ENCODE data around the gene GPR132. TPM values are rescaled to one million over a fixed set of nuclear protein-coding genes. Genes with fewer than 3 reads are reported as not detected.
A peak's percentile ranks its signal among the peaks of the same experiment; 100 is the strongest.

The GPR132 gene
- total and polyA plus RNA-seq, 9 of the 15 experiments (the other 6 are each of a cell fraction or from before 2014, with no cell fraction given), result 0.01 to 1.1 (median 0.25) TPM; not detected in 1

DNA sequence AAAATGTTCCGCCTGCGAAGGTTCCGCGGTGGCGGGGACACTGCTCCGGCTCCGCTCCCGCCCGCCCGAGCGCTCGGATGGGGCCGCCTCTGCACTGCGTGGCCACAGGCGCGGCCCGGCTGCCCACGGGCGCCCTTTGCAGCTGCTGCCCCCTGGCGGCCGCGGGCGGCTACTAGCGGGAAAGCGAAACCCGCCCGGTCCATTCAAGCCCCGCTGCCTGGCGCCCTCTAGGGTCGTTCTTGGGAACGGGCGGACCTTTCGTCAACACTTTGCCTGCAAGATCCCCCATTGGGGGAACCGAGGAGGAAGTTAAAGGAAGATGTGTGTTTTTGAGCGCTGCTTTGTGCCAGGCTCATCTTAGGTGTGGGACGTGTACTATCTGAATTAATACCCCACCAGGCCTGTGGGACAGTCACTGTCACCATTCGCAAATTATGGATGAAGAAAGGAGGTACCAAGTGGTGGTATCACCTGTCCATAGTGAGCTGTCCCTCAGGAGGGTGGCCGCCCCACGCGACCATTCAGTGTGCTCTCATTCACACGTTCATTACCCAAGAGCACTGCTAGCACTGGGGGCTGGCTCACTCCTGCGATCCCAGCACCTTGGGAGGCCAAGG, 19.4 kb downstream of the GPR132 start (continued):
- TF ChIP-seq, protein P1, sequence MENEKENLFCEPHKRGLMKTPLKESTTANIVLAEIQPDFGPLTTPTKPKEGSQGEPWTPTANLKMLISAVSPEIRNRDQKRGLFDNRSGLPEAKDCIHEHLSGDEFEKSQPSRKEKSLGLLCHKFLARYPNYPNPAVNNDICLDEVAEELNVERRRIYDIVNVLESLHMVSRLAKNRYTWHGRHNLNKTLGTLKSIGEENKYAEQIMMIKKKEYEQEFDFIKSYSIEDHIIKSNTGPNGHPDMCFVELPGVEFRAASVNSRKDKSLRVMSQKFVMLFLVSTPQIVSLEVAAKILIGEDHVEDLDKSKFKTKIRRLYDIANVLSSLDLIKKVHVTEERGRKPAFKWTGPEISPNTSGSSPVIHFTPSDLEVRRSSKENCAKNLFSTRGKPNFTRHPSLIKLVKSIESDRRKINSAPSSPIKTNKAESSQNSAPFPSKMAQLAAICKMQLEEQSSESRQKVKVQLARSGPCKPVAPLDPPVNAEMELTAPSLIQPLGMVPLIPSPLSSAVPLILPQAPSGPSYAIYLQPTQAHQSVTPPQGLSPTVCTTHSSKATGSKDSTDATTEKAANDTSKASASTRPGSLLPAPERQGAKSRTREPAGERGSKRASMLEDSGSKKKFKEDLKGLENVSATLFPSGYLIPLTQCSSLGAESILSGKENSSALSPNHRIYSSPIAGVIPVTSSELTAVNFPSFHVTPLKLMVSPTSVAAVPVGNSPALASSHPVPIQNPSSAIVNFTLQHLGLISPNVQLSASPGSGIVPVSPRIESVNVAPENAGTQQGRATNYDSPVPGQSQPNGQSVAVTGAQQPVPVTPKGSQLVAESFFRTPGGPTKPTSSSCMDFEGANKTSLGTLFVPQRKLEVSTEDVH (IDR thresholded peaks at IDR 0.05; ENCODE audit: low read depth, partially characterized antibody), result no peak
- TF ChIP-seq ZNF274 (IDR thresholded peaks at IDR 0.05; ENCODE audit: borderline replicate concordance, low read depth, low read length) (no peak), NRF1 (conservative IDR thresholded peaks at IDR 0.05 in 1 of 2, IDR thresholded peaks at IDR 0.05 in 1 of 2) (no peak; a peak in 2 of 4 replicates), HNRNPK (IDR thresholded peaks at IDR 0.05; ENCODE audit: low read depth, low read length, poor library complexity, severe bottlenecking) (no peak), PTBP1 (IDR thresholded peaks at IDR 0.05; ENCODE audit: low read depth, low read length) (no peak), E2F3 (CRISPR knock-in tag; IDR thresholded peaks at IDR 0.05) (no peak), SIN3B (IDR thresholded peaks at IDR 0.05; ENCODE audit: low read depth) (0 out of 2 replicates have a peak, but pooled peaks have one; percentile 10), GATAD2A (IDR thresholded peaks at IDR 0.05) (0 out of 2 replicates have a peak, but pooled peaks have one; percentile 18), ZNF586 (CRISPR knock-in tag; conservative IDR thresholded peaks at IDR 0.05) (no peak), L3MBTL2 (IDR thresholded peaks at IDR 0.05) (peak; percentile 46; the same call in 1 of the 2 replicates), ZNF584 (CRISPR knock-in tag; IDR thresholded peaks at IDR 0.05; ENCODE audit: low read depth) (no peak), NCOA6 (IDR thresholded peaks at IDR 0.05) (no peak), ARHGAP35 (IDR thresholded peaks at IDR 0.05; ENCODE audit: partially characterized antibody) (no peak), MED1 (CRISPR knock-in tag; IDR thresholded peaks at IDR 0.05; ENCODE audit: borderline replicate concordance) (no peak), NCOA2 (IDR thresholded peaks at IDR 0.05; ENCODE audit: partially characterized antibody in 2 of 2) (no peak), TAL1 (IDR thresholded peaks at IDR 0.05) (no peak)
- TF ChIP-seq, protein P2, sequence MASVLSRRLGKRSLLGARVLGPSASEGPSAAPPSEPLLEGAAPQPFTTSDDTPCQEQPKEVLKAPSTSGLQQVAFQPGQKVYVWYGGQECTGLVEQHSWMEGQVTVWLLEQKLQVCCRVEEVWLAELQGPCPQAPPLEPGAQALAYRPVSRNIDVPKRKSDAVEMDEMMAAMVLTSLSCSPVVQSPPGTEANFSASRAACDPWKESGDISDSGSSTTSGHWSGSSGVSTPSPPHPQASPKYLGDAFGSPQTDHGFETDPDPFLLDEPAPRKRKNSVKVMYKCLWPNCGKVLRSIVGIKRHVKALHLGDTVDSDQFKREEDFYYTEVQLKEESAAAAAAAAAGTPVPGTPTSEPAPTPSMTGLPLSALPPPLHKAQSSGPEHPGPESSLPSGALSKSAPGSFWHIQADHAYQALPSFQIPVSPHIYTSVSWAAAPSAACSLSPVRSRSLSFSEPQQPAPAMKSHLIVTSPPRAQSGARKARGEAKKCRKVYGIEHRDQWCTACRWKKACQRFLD (CRISPR knock-in tag; IDR thresholded peaks at IDR 0.05), result no peak
- TF ChIP-seq, protein P3, sequence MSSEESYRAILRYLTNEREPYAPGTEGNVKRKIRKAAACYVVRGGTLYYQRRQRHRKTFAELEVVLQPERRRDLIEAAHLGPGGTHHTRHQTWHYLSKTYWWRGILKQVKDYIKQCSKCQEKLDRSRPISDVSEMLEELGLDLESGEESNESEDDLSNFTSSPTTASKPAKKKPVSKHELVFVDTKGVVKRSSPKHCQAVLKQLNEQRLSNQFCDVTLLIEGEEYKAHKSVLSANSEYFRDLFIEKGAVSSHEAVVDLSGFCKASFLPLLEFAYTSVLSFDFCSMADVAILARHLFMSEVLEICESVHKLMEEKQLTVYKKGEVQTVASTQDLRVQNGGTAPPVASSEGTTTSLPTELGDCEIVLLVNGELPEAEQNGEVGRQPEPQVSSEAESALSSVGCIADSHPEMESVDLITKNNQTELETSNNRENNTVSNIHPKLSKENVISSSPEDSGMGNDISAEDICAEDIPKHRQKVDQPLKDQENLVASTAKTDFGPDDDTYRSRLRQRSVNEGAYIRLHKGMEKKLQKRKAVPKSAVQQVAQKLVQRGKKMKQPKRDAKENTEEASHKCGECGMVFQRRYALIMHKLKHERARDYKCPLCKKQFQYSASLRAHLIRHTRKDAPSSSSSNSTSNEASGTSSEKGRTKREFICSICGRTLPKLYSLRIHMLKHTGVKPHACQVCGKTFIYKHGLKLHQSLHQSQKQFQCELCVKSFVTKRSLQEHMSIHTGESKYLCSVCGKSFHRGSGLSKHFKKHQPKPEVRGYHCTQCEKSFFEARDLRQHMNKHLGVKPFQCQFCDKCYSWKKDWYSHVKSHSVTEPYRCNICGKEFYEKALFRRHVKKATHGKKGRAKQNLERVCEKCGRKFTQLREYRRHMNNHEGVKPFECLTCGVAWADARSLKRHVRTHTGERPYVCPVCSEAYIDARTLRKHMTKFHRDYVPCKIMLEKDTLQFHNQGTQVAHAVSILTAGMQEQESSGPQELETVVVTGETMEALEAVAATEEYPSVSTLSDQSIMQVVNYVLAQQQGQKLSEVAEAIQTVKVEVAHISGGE (CRISPR knock-in tag; IDR thresholded peaks at IDR 0.05), result no peak
- TF ChIP-seq, protein P4, sequence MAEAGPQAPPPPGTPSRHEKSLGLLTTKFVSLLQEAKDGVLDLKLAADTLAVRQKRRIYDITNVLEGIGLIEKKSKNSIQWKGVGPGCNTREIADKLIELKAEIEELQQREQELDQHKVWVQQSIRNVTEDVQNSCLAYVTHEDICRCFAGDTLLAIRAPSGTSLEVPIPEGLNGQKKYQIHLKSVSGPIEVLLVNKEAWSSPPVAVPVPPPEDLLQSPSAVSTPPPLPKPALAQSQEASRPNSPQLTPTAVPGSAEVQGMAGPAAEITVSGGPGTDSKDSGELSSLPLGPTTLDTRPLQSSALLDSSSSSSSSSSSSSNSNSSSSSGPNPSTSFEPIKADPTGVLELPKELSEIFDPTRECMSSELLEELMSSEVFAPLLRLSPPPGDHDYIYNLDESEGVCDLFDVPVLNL (CRISPR knock-in tag; IDR thresholded peaks at IDR 0.05; ENCODE audit: low read depth), result no peak

Measured in K562 (cell line).